GM23338 (cell line): ENCODE measurements around the gene BRAF. TPM values are rescaled to one million over a fixed set of nuclear protein-coding genes. Genes with fewer than 3 reads are reported as not detected.
A peak's percentile ranks its signal among the peaks of the same experiment; 100 is the strongest.

Source experiments
- ATAC-seq: fragments of 200-7000 bp; cut with Tn5 transposase; 3 replicates; pipeline ENCODE4 v1.9.1; 2020
- DNase-seq: peaks from one replicate; pipeline ENCODE4 v3.0.0-alpha.2; 2015; ENCODE audit warnings: low spot score
- H2AFZ ChIP-seq: fragments of 200-600 bp; sonication (generic); 2 replicates; pipeline ENCODE4 v1.8.0; 2016; ENCODE audit warnings: antibody characterized with exemption, mild to moderate bottlenecking, moderate library complexity
- H3F3A ChIP-seq: fragments of 200-600 bp; sonication (generic); replicated peaks from 2 replicates; pipeline ENCODE4 v1.8.0; 2017; ENCODE audit warnings: antibody characterized with exemption, mixed run types, low read depth
- H3K27ac ChIP-seq: fragments of 200-600 bp; sonication (generic); 2 replicates; pipeline ENCODE4 v1.6.1; 2016; ENCODE audit warnings: low read depth
- H3K27me3 ChIP-seq: fragments of 200-600 bp; sonication (generic); 2 replicates; pipeline ENCODE4 v1.8.0; 2016; ENCODE audit warnings: mild to moderate bottlenecking, mixed run types, moderate library complexity; ENCODE audit not compliant: insufficient read depth
- H3K36me3 ChIP-seq: fragments of 200-600 bp; sonication (generic); 2 replicates; pipeline ENCODE4 v1.8.0; 2016; ENCODE audit warnings: mild to moderate bottlenecking; ENCODE audit not compliant: insufficient read depth
- H3K4me1 ChIP-seq: fragments of 200-600 bp; sonication (generic); 2 replicates; pipeline ENCODE4 v1.8.0; 2016; ENCODE audit warnings: mild to moderate bottlenecking, moderate library complexity; ENCODE audit not compliant: insufficient read depth
- H3K4me2 ChIP-seq: fragments of 200-600 bp; sonication (generic); 2 replicates; pipeline ENCODE4 v1.7.1; 2017; ENCODE audit warnings: mixed run types
- H3K4me3 ChIP-seq: fragments of 200-600 bp; sonication (generic); 2 replicates; pipeline ENCODE4 v1.6.1; 2016; ENCODE audit warnings: mixed run types
- H3K79me2 ChIP-seq: fragments of 200-600 bp; sonication (generic); replicated peaks from 2 replicates; pipeline ENCODE4 v1.8.0; 2017; ENCODE audit warnings: mild to moderate bottlenecking; ENCODE audit not compliant: insufficient read depth
- H3K9me2 ChIP-seq: fragments of 200-600 bp; sonication (generic); 2 replicates; pipeline ENCODE4 v1.8.0; 2017; ENCODE audit not compliant: insufficient read depth
- H4K20me1 ChIP-seq: fragments of 200-600 bp; sonication (generic); replicated peaks from 2 replicates; pipeline ENCODE4 v1.8.0; 2017; ENCODE audit warnings: mild to moderate bottlenecking; ENCODE audit not compliant: insufficient read depth
- H3K27ac Mint-ChIP-seq: 2 replicates; pipeline ENCODE4 v1.8.0; 2020; ENCODE audit warnings: inconsistent platforms, mild to moderate bottlenecking, moderate library complexity, mixed read lengths
- H3K27me3 Mint-ChIP-seq: 3 replicates; pipeline ENCODE4 v1.8.0; 2022; ENCODE audit warnings: low read depth, mild to moderate bottlenecking, moderate library complexity, mixed read lengths, inconsistent platforms; ENCODE audit not compliant: insufficient read depth, poor library complexity
- H3K36me3 Mint-ChIP-seq: 3 replicates; pipeline ENCODE4 v1.8.0; 2021; ENCODE audit warnings: low read depth, mild to moderate bottlenecking, inconsistent platforms, moderate library complexity, mixed read lengths
- H3K4me1 Mint-ChIP-seq: 3 replicates; pipeline ENCODE4 v1.8.0; 2020; ENCODE audit warnings: mild to moderate bottlenecking, inconsistent platforms, mixed read lengths
- H3K4me3 Mint-ChIP-seq: 3 replicates; pipeline ENCODE4 v1.8.0; 2021; ENCODE audit warnings: moderate library complexity, mild to moderate bottlenecking, inconsistent platforms, mixed read lengths
- H3K9me3 Mint-ChIP-seq: 3 replicates; pipeline ENCODE4 v1.8.0; 2020; ENCODE audit warnings: moderate library complexity, mild to moderate bottlenecking, inconsistent platforms, mixed read lengths
- CREB1 ChIP-seq: fragments of 250-450 bp; sonication (Bioruptor Pico); IDR thresholded peaks from 2 replicates; pipeline ENCODE4 v1.5.0; 2020; ENCODE audit warnings: low read depth, mild to moderate bottlenecking, moderate library complexity
- CTCF ChIP-seq, 2 experiments: fragments of 200-600 bp in 1 of 2; sonication (generic) in 1 of 2; conservative IDR thresholded peaks; 2 replicates each; pipeline versions ENCODE4 v1.5.1 to v1.6.1; 2016 to 2017; ENCODE audit warnings: antibody characterized with exemption in 2 of 2, low read depth in 2 of 2, mild to moderate bottlenecking in 2 of 2, moderate library complexity in 1 of 2
- EZH2 ChIP-seq: fragments of 200-600 bp; sonication (generic); IDR thresholded peaks from one replicate; pipeline ENCODE4 v1.8.0; 2017; ENCODE audit warnings: antibody characterized with exemption, mild to moderate bottlenecking, low read depth; ENCODE audit not compliant: unreplicated experiment
- EZH2phosphoT487 ChIP-seq: fragments of 200-600 bp; sonication (generic); IDR thresholded peaks from one replicate; pipeline ENCODE4 v1.8.1; 2018; ENCODE audit warnings: antibody characterized with exemption; ENCODE audit not compliant: unreplicated experiment
- POLR2AphosphoS5 ChIP-seq: IDR thresholded peaks from 2 replicates; pipeline ENCODE4 v1.6.1; 2016; ENCODE audit warnings: antibody characterized with exemption, low read depth
- REST ChIP-seq: IDR thresholded peaks from one replicate; pipeline ENCODE4 v1.6.1; 2018; ENCODE audit warnings: antibody characterized with exemption; ENCODE audit not compliant: unreplicated experiment
- ZNF114 ChIP-seq: fragments of 250-450 bp; sonication (Bioruptor Pico); IDR thresholded peaks from 2 replicates; pipeline ENCODE4 v1.5.0; 2020; ENCODE audit warnings: mild to moderate bottlenecking, moderate library complexity
- polyA plus RNA-seq: library from polyadenylated mRNA; unstranded; fragments of >200 nt; fragmentation: Nextera tagmentation; extraction: Ambion mirVana; gene quantifications from 2 replicates; pipeline ENCODE4 v1.2.1, GENCODE V29; 2016
- total RNA-seq: library from RNA; depleted of rRNA; stranded (reverse); fragments of >200 nt; shearing (Covaris generic); gene quantifications from 2 replicates; pipeline ENCODE4 v1.2.3, GENCODE V29; 2014

The BRAF gene
- total and polyA plus RNA-seq, 2 experiments from 2014 or later: 14.6 to 36.8 TPM

- no peaks in the 10 kb centered on the region; the same call in 2 of the 3 replicates for H3K9me3 Mint-ChIP-seq
- H3K79me2 ChIP-seq: no peaks in the 10 kb centered on the region
- no peak overlapping the region for H3K27ac Mint-ChIP-seq
- 0 out of 2 replicates have a peak, but pooled peaks cover 3% of the 10 kb centered on the region for H3F3A ChIP-seq
- peaks cover 6% of the 10 kb centered on the region; the same call in 2 of the 3 replicates for H3K4me1 Mint-ChIP-seq
- no peaks in the 10 kb centered on the region for H3K4me1 ChIP-seq
- no peaks in the 10 kb centered on the region for H4K20me1 ChIP-seq
- no peaks in the 10 kb centered on the region for H3K27me3 ChIP-seq
- no peak overlapping the region for H3K4me3 Mint-ChIP-seq
- H3K36me3 Mint-ChIP-seq: peaks cover 3% of the 10 kb centered on the region; the same call in 2 of the 3 replicates
- H3K9me2 ChIP-seq: no peaks in the 10 kb centered on the region
- no peaks in the 10 kb centered on the region for H3K36me3 ChIP-seq
- no peak overlapping the region for H3K4me2 ChIP-seq
- H3K27ac ChIP-seq: no peak overlapping the region
- ATAC-seq (peak; percentile 86), DNase-seq (peak; percentile 77)
- no peak overlapping the region for H3K4me3 ChIP-seq
- TF ChIP-seq CTCF (conservative IDR thresholded peaks at IDR 0.05; ENCODE audit: low read depth in 2 of 2): peak; percentile 49 to 68
- no peak for TF ChIP-seq ZNF114 (CRISPR knock-in tag)
- H2AFZ ChIP-seq: no peak overlapping the region
- H3K27me3 Mint-ChIP-seq: peaks cover 9% of the 10 kb centered on the region
Observed at GRCh38 chr7:140691376-140692045, 233.2 kb downstream of the BRAF start.

GRCh38 chr7:140689199-140690152, 235.3 kb downstream of the BRAF start:
- Histone ChIP-seq H3F3A (no peaks in the 10 kb centered on the region), H3K36me3 (no peaks in the 10 kb centered on the region), H3K4me2 (no peak overlapping the region), H4K20me1 (no peaks in the 10 kb centered on the region), H3K79me2 (no peaks in the 10 kb centered on the region), H3K9me2 (no peaks in the 10 kb centered on the region), H3K4me1 (no peaks in the 10 kb centered on the region), H3K4me3 (no peak overlapping the region), H3K27ac (no peak overlapping the region), H2AFZ (no peak overlapping the region), H3K27me3 (no peaks in the 10 kb centered on the region)
- Mint-ChIP-seq H3K4me3 (no peak overlapping the region), H3K9me3 (no peaks in the 10 kb centered on the region), H3K36me3 (peaks cover 3% of the 10 kb centered on the region; the same call in 2 of the 3 replicates), H3K27me3 (peaks cover 3% of the 10 kb centered on the region), H3K27ac (no peak overlapping the region), H3K4me1 (no peaks in the 10 kb centered on the region; the same call in 2 of the 3 replicates)
- TF ChIP-seq EZH2: no peak
- TF ChIP-seq EZH2phosphoT487: no peak
- TF ChIP-seq ZNF114 (CRISPR knock-in tag): no peak
- no peak for TF ChIP-seq CREB1 (CRISPR knock-in tag)
- TF ChIP-seq REST: no peak
- TF ChIP-seq POLR2AphosphoS5: no peak
- TF ChIP-seq CTCF (conservative IDR thresholded peaks at IDR 0.05; ENCODE audit: low read depth in 2 of 2): peak; percentile 39 to 60; a peak in 3 of 4 replicates
- ATAC-seq: peak; percentile 26; the same call in 1 of the 3 replicates
- DNase-seq: peak; percentile 34
